Ishikawa (cell line): ENCODE data around the gene CLCN2.

Source experiments
- CEBPB ChIP-seq: IDR thresholded peaks from 2 replicates; pipeline ENCODE4 v1.6.1; 2012
- CREB1 ChIP-seq: IDR thresholded peaks from 2 replicates; pipeline ENCODE4 v1.6.1; 2012; ENCODE audit warnings: low read depth
- EGR1 ChIP-seq: IDR thresholded peaks from 2 replicates; pipeline ENCODE4 v1.6.1; 2012
- EP300 ChIP-seq: IDR thresholded peaks from 2 replicates; pipeline ENCODE4 v1.6.1; 2012; ENCODE audit warnings: borderline replicate concordance
- NFIC ChIP-seq: IDR thresholded peaks from 2 replicates; pipeline ENCODE4 v1.6.1; 2012
- RAD21 ChIP-seq: IDR thresholded peaks from 2 replicates; pipeline ENCODE4 v1.6.1; 2012; ENCODE audit warnings: low read depth
- TAF1 ChIP-seq: IDR thresholded peaks from 2 replicates; pipeline ENCODE4 v1.6.1; 2012; ENCODE audit warnings: low read depth, mild to moderate bottlenecking
- TCF12 ChIP-seq: IDR thresholded peaks from 2 replicates; pipeline ENCODE4 v1.6.1; 2012; ENCODE audit warnings: low read depth
- TEAD4 ChIP-seq: IDR thresholded peaks from 2 replicates; pipeline ENCODE4 v1.6.1; 2012
- YY1 ChIP-seq: IDR thresholded peaks from 2 replicates; pipeline ENCODE4 v1.6.1; 2012; ENCODE audit warnings: low read depth
- ZBTB7A ChIP-seq: IDR thresholded peaks from 2 replicates; pipeline ENCODE4 v1.6.1; 2012; ENCODE audit warnings: low read depth
- TF ChIP-seq, protein P1 (sequence below): IDR thresholded peaks from 2 replicates; pipeline ENCODE4 v1.6.1; 2012
- TF ChIP-seq, protein P2 (sequence below): IDR thresholded peaks from 2 replicates; pipeline ENCODE4 v1.6.1; 2012; ENCODE audit warnings: low read depth, mild to moderate bottlenecking
- TF ChIP-seq, protein P3 (sequence below): IDR thresholded peaks from 2 replicates; pipeline ENCODE4 v1.6.1; 2012

DNA sequence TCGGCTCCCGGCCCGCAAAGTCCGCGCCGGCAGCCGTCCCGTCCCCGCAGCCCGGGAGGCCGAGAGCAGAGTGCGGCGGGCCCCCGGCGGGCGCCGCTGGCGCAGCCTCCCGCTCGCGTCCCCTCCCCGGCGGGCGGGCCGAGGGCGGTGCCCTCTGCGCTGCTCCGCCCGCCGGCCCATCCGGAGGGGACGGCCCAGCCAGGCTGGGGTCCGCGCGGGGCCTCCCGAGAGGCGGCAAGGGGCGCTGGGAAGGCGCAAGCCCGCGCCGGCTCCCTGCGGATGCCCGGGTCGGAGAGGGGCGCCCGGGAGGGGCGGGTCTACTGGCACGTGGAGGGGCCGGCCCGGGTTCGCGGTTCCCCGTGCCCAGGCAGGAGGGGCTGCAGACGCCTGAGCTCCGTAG is at the start of gene CLCN2, which contains the start of gene POLR2H:
- no peak for TF ChIP-seq RAD21
- TF ChIP-seq, protein P1, sequence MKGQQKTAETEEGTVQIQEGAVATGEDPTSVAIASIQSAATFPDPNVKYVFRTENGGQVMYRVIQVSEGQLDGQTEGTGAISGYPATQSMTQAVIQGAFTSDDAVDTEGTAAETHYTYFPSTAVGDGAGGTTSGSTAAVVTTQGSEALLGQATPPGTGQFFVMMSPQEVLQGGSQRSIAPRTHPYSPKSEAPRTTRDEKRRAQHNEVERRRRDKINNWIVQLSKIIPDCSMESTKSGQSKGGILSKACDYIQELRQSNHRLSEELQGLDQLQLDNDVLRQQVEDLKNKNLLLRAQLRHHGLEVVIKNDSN, result peak; percentile 3; the same call in 1 of the 2 replicates
- no peak for TF ChIP-seq CREB1
- TF ChIP-seq EP300, result no peak; the same call in 1 of the 2 replicates
- TF ChIP-seq, protein P2, sequence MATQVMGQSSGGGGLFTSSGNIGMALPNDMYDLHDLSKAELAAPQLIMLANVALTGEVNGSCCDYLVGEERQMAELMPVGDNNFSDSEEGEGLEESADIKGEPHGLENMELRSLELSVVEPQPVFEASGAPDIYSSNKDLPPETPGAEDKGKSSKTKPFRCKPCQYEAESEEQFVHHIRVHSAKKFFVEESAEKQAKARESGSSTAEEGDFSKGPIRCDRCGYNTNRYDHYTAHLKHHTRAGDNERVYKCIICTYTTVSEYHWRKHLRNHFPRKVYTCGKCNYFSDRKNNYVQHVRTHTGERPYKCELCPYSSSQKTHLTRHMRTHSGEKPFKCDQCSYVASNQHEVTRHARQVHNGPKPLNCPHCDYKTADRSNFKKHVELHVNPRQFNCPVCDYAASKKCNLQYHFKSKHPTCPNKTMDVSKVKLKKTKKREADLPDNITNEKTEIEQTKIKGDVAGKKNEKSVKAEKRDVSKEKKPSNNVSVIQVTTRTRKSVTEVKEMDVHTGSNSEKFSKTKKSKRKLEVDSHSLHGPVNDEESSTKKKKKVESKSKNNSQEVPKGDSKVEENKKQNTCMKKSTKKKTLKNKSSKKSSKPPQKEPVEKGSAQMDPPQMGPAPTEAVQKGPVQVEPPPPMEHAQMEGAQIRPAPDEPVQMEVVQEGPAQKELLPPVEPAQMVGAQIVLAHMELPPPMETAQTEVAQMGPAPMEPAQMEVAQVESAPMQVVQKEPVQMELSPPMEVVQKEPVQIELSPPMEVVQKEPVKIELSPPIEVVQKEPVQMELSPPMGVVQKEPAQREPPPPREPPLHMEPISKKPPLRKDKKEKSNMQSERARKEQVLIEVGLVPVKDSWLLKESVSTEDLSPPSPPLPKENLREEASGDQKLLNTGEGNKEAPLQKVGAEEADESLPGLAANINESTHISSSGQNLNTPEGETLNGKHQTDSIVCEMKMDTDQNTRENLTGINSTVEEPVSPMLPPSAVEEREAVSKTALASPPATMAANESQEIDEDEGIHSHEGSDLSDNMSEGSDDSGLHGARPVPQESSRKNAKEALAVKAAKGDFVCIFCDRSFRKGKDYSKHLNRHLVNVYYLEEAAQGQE, result no peak
- TF ChIP-seq TEAD4, result no peak; the same call in 1 of the 2 replicates
- no peak for TF ChIP-seq CEBPB
- peak; percentile 97 for TF ChIP-seq ZBTB7A
- peak; percentile 61; the same call in 1 of the 2 replicates for TF ChIP-seq TAF1
- 0 out of 2 replicates have a peak, but pooled peaks have one; percentile 9 for TF ChIP-seq EGR1
- no peak; the same call in 1 of the 2 replicates for TF ChIP-seq YY1
- TF ChIP-seq, protein P3, sequence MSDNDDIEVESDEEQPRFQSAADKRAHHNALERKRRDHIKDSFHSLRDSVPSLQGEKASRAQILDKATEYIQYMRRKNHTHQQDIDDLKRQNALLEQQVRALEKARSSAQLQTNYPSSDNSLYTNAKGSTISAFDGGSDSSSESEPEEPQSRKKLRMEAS, result peak; percentile 64
- TF ChIP-seq NFIC, result no peak
- TF ChIP-seq TCF12, result peak; percentile 24; the same call in 1 of the 2 replicates
